ENCODE results near the gene APOB.

APOB gene

GRCh38 chr2:21055879-21056790, 12.3 kb upstream of the APOB start:
- no peak overlapping the region for H3K27ac ChIP-seq (ENCODE audit: low read depth, low read length)
- TF ChIP-seq EZH2phosphoT487 (IDR thresholded peaks at IDR 0.05; ENCODE audit: borderline replicate concordance, low read length) (no peak), CTCF (IDR thresholded peaks at IDR 0.05; ENCODE audit: low read depth, low read length, poor library complexity, severe bottlenecking) (no peak)
- no peaks in the 10 kb centered on the region for H3F3A ChIP-seq (ENCODE audit: control insufficient read depth, insufficient read depth)
- H3K27me3 ChIP-seq (ENCODE audit: control insufficient read depth, low read length): no peaks in the 10 kb centered on the region; the same call in 1 of the 2 replicates
- no peaks in the 10 kb centered on the region for H3K79me2 ChIP-seq (ENCODE audit: control insufficient read depth, low read length)
- H3K4me1 ChIP-seq (ENCODE audit: control insufficient read depth, low read length): no peaks in the 10 kb centered on the region
- no peaks in the 10 kb centered on the region for H4K20me1 ChIP-seq (ENCODE audit: control insufficient read depth, insufficient read depth, low read depth, low read length)
- no peak overlapping the region for H3K4me2 ChIP-seq (ENCODE audit: low read length)
- H3K9me2 ChIP-seq (replicated peaks; ENCODE audit: control insufficient read depth, low read length): no peaks in the 10 kb centered on the region
- no peaks in the 10 kb centered on the region for H3K9me3 ChIP-seq (ENCODE audit: control insufficient read depth, insufficient read depth, low read length)
- no peak overlapping the region for H3K4me3 ChIP-seq (ENCODE audit: low read length)
- no peaks in the 10 kb centered on the region for H3K36me3 ChIP-seq (ENCODE audit: control insufficient read depth, low read length)

- TF ChIP-seq CTCF (IDR thresholded peaks at IDR 0.05; ENCODE audit: low read depth, low read length, poor library complexity, severe bottlenecking) (no peak), EZH2phosphoT487 (IDR thresholded peaks at IDR 0.05; ENCODE audit: borderline replicate concordance, low read length) (no peak)
- H3K4me3 ChIP-seq (ENCODE audit: low read length): no peak overlapping the region
- H4K20me1 ChIP-seq (ENCODE audit: control insufficient read depth, insufficient read depth, low read depth, low read length): no peaks in the 10 kb centered on the region
- no peaks in the 10 kb centered on the region for H3K36me3 ChIP-seq (ENCODE audit: control insufficient read depth, low read length)
- H3K4me1 ChIP-seq (ENCODE audit: control insufficient read depth, low read length): no peaks in the 10 kb centered on the region
- H3K9me2 ChIP-seq (replicated peaks; ENCODE audit: control insufficient read depth, low read length): no peaks in the 10 kb centered on the region
- H3K27ac ChIP-seq (ENCODE audit: low read depth, low read length): no peak overlapping the region
- H3K79me2 ChIP-seq (ENCODE audit: control insufficient read depth, low read length): no peaks in the 10 kb centered on the region
- H3K9me3 ChIP-seq (ENCODE audit: control insufficient read depth, insufficient read depth, low read length): no peaks in the 10 kb centered on the region
- H3K27me3 ChIP-seq (ENCODE audit: control insufficient read depth, low read length): no peaks in the 10 kb centered on the region; the same call in 1 of the 2 replicates
- H3F3A ChIP-seq (ENCODE audit: control insufficient read depth, insufficient read depth): no peaks in the 10 kb centered on the region
- H3K4me2 ChIP-seq (ENCODE audit: low read length): no peak overlapping the region
These were observed 11.6 kb upstream of the APOB start for GRCh38 chr2:21055451-21055850.

- Histone ChIP-seq H3K4me3 (ENCODE audit: low read length) (no peak overlapping the region), H3F3A (ENCODE audit: control insufficient read depth, insufficient read depth) (no peaks in the 10 kb centered on the region), H3K27ac (ENCODE audit: low read depth, low read length) (no peak overlapping the region), H3K9me2 (replicated peaks; ENCODE audit: control insufficient read depth, low read length) (no peaks in the 10 kb centered on the region), H4K20me1 (ENCODE audit: control insufficient read depth, insufficient read depth, low read depth, low read length) (no peaks in the 10 kb centered on the region), H3K4me1 (ENCODE audit: control insufficient read depth, low read length) (no peaks in the 10 kb centered on the region), H3K79me2 (ENCODE audit: control insufficient read depth, low read length) (no peaks in the 10 kb centered on the region), H3K27me3 (ENCODE audit: control insufficient read depth, low read length) (no peaks in the 10 kb centered on the region; the same call in 1 of the 2 replicates), H3K9me3 (ENCODE audit: control insufficient read depth, insufficient read depth, low read length) (no peaks in the 10 kb centered on the region), H3K4me2 (ENCODE audit: low read length) (no peak overlapping the region), H3K36me3 (ENCODE audit: control insufficient read depth, low read length) (no peaks in the 10 kb centered on the region)
- TF ChIP-seq EZH2phosphoT487 (IDR thresholded peaks at IDR 0.05; ENCODE audit: borderline replicate concordance, low read length) (no peak), CTCF (IDR thresholded peaks at IDR 0.05; ENCODE audit: low read depth, low read length, poor library complexity, severe bottlenecking) (no peak)
These were observed 10.1 kb upstream of the APOB start for GRCh38 chr2:21054011-21054410.

Data from DOHH2 (cell line).